Stomach (tissue), 4 donors: ENCODE data around the gene KIF21A.

Experiments
- CTCF ChIP-seq, 7 experiments: fragments of 450-650 bp in 4 of 7; fragments of 200-600 bp in 3 of 7; sonication (generic) in 3 of 7; IDR thresholded peaks; one replicate each; pipeline ENCODE4 v1.5.1; 2016 to 2019; ENCODE audit warnings: antibody characterized with exemption in 7 of 7, control low read depth in 2 of 7, mild to moderate bottlenecking in 1 of 7
- POLR2AphosphoS5 ChIP-seq, 3 donors: sonication (generic); formaldehyde crosslinking; IDR thresholded peaks; one replicate each; pipeline ENCODE4 v1.6.1; 2016; ENCODE audit warnings: antibody characterized with exemption in 3 of 3

- no peak for TF ChIP-seq POLR2AphosphoS5 (IDR thresholded peaks at IDR 0.05)
- no peak for TF ChIP-seq CTCF (IDR thresholded peaks at IDR 0.05)
Measured at GRCh38 chr12:39343665-39344064, 99.3 kb downstream of the KIF21A start.
